Testis (tissue), 2 donors: ENCODE measurements around the gene PIK3R2.

ENCODE experiments used
- CTCF ChIP-seq, 3 experiments: fragments of 450-650 bp in 2 of 3; fragments of 200-600 bp in 1 of 3; sonication (generic) in 1 of 3; IDR thresholded peaks; one replicate each; pipeline ENCODE4 v1.5.1; 2016 to 2019; ENCODE audit warnings: antibody characterized with exemption in 3 of 3, mild to moderate bottlenecking in 2 of 3, moderate library complexity in 1 of 3
- POLR2A ChIP-seq: fragments of 450-650 bp; IDR thresholded peaks from one replicate; pipeline ENCODE4 v1.6.1; 2017; ENCODE audit warnings: antibody characterized with exemption, mild to moderate bottlenecking, moderate library complexity

GRCh38 chr19:18137657-18138339, 15.2 kb upstream of the PIK3R2 start:
- TF ChIP-seq POLR2A, result no peak
- TF ChIP-seq CTCF (IDR thresholded peaks at IDR 0.05), result no peak
